Natural killer cell treated with Interleukin-12 subunit alpha and Interleukin-12 subunit beta and Interleukin-15 and Interleukin-18, amount 100 ng/mL, for 72 hours (primary cell): ENCODE data around the gene RHNO1. TPM values are rescaled to one million over a fixed set of nuclear protein-coding genes. Genes with fewer than 3 reads are reported as not detected.

Experiments
- ATAC-seq, 2 donors: fragments of 150-1000 bp; cut with Tn5 transposase in 1 of 2; sonication (Bioruptor Pico), chemical (Tn5 transposase) in 1 of 2; 2 replicates each; pipeline ENCODE4 v1.10.0; 2021
- DNase-seq: peaks from one replicate; pipeline ENCODE4 v3.0.0; 2022; ENCODE audit warnings: low spot score
- H3K27ac Mint-ChIP-seq, 2 donors: 1 replicate in 1 of 2; 2 replicates in 1 of 2; pipeline ENCODE4 v1.8.0; 2022; ENCODE audit warnings: mixed read lengths in 2 of 2, mild to moderate bottlenecking in 1 of 2, moderate library complexity in 1 of 2
- H3K27me3 Mint-ChIP-seq, 2 donors: 1 replicate in 1 of 2; 2 replicates in 1 of 2; pipeline ENCODE4 v1.8.0; 2022; ENCODE audit warnings: mixed read lengths in 2 of 2
- H3K36me3 Mint-ChIP-seq: one replicate; pipeline ENCODE4 v1.8.0; 2022; ENCODE audit warnings: mixed read lengths
- H3K4me1 Mint-ChIP-seq, 2 donors: 1 replicate in 1 of 2; 2 replicates in 1 of 2; pipeline ENCODE4 v1.8.0; 2022; ENCODE audit warnings: low read depth in 2 of 2, mixed read lengths in 2 of 2, mild to moderate bottlenecking in 1 of 2
- H3K4me3 Mint-ChIP-seq: one replicate; pipeline ENCODE4 v1.8.0; 2022; ENCODE audit warnings: mixed read lengths
- H3K9me3 Mint-ChIP-seq: 2 replicates; pipeline ENCODE4 v1.8.0; 2022; ENCODE audit warnings: mixed read lengths
- total RNA-seq, 2 donors: library from RNA; stranded (reverse); gene quantifications; one replicate each; pipeline ENCODE4 v1.2.3, GENCODE V29; 2022

The RHNO1 gene, protein sequence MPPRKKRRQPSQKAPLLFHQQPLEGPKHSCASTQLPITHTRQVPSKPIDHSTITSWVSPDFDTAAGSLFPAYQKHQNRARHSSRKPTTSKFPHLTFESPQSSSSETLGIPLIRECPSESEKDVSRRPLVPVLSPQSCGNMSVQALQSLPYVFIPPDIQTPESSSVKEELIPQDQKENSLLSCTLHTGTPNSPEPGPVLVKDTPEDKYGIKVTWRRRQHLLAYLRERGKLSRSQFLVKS
- 10 to 100 TPM; 20.5 to 23.5 TPM for total RNA-seq

DNA sequence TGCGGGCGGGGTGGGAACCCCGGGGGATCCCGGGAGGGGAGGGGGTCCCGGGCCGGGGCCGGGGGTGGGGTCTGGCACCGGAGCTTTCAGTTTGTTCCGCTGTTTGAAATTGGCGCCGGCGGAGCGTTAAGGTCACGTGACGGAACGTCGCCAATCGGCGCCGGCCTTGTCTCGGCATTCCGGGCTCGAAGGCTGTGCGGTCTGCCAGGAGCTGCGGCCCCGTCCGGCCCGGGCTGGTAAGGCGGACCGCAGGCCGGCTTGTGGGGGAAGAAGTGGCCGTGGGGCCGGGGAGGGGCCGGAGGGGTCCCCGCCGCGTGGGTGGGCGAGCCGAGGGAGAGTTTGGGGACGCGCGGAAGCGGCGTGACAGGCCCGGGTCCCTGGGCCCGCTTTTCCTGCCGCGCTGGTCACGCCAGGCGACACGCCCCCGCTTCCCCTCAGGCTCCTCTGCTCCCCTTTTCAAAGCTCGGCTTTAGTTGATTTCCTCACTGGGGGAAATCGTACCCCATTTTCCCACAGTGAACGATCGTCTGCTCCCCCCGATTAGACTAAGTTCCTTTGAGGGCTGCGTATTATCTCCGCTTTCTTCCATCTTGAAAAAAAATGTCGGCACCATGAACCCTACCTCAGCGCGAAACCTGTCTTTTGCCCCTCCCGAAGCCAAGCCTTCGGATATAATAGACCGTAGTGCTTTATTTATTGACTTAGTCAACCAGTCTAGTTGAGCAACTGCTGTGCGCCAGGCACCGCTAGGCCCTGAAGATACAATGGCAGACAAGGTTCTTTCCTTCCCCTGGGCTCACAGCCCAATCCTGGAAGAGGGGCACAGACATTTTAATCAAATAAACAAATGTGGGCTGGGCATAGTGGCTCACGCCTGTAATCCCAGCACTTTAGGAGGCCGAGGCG is at the start of gene RHNO1, which contains the start of gene FOXM1:
Gene RHNO1 (plus strand): TSS at position 177 of the 906 bp plus-strand sequence. CDS start 8,144 bp downstream, outside the sequence.
Gene FOXM1 (minus strand): TSS at position 128 of the 906 bp plus-strand sequence. CDS start 2,696 bp downstream, outside the sequence.
- ATAC-seq (peak; percentile 90 to 94), DNase-seq (peak; percentile 87)
- H3K4me1 Mint-ChIP-seq, result peaks cover 23 to 26% of the 10 kb centered on the region in 2 donors
- H3K9me3 Mint-ChIP-seq, result no peaks in the 10 kb centered on the region
- H3K36me3 Mint-ChIP-seq, result peaks cover 16% of the 10 kb centered on the region
- peak within 1 kb of the TSS; percentile 94 for H3K4me3 Mint-ChIP-seq
- H3K27ac Mint-ChIP-seq, result peak within 1 kb of the TSS; percentile 72 to 81
- no peaks in the 10 kb centered on the region for H3K27me3 Mint-ChIP-seq

DNA sequence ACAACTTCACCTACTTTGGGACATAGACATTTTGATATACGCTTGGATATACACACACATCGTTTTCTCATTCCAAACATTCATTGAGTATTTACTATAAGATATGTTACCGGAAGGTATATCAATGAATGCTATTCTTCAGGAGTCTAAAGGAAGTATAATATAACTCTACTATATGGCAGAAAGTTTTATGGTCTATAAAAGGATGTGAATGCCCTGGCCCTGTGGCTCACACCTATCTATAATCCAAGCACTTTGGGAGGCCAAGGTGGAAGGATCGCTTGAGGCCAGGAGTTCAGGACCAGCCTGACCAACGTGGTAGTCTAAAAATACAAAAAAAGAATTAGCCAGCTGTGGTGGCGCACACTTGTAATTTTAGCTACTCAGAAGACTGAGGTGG is 47.7 kb upstream of the RHNO1 start:
- no peak for ATAC-seq
- H3K27ac Mint-ChIP-seq, result peak overlapping the region in 1 of 2 donors; percentile 28

DNA sequence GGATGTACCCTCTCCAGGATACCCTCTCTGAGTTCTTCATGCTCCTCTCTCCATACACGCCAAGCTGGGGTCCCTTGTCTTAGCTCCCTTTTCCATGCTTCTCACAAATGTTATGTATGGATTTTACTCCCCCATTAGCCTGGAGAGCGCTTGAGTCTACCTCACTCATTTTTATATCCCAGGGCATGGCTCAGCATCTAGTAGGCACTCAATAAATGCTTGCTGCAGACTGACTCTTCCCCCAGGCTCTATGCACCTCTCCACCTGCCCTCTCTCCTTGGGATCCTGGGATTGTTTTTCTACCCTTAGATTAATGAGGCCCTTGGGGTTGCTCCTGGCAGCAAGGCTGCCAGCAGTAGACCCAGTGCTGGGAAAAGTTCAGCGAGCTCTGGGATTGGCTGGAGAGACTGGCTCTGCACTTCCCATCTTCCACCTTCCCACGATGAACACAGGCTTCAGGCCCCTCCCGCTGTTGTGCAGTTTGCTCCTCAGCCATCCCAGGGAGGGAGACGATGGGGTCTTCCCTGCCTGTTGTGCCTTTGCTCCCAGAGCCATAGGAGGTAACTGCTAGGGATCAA is 44.4 kb upstream of the RHNO1 start:
- ATAC-seq (no peak), DNase-seq (no peak)
- peaks cover 0 to 11% of the 10 kb centered on the region in 2 donors for H3K4me1 Mint-ChIP-seq
- H3K9me3 Mint-ChIP-seq, result no peaks in the 10 kb centered on the region
- no peak overlapping the region for H3K27ac Mint-ChIP-seq
- no peaks in the 10 kb centered on the region for H3K36me3 Mint-ChIP-seq
- no peak overlapping the region for H3K4me3 Mint-ChIP-seq
- H3K27me3 Mint-ChIP-seq, result peaks cover 0 to 2% of the 10 kb centered on the region in 2 donors

More for the DNA sequence above, 47.7 kb upstream of the RHNO1 start:
- Mint-ChIP-seq H3K4me3 (no peak overlapping the region), H3K27me3 (peaks cover 0 to under 1% of the 10 kb centered on the region in 2 donors), H3K9me3 (no peaks in the 10 kb centered on the region), H3K4me1 (peaks cover 0 to 4% of the 10 kb centered on the region in 2 donors), H3K36me3 (peaks cover 13% of the 10 kb centered on the region)
- no peak for DNase-seq

DNA sequence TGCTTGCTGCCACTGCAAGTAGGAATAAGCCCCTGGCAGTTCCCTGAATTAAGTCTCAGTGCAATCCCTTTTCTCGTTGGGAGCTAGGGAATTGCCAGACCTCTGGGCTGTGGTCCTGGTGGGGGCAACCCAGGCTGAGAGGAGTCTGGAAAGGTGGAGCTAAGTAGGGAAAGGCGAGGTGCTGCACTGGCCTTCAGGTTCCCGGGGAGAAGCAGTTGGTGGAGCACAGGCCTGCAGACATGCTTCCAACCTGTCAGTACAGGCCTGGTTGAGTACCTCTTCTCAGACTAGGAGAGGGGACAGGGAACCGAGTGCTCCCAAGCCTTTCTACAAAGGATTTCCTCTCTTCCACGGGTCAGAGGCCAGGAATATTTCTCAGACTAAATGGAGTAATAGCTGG is 43.7 kb upstream of the RHNO1 start:
- Mint-ChIP-seq H3K27ac (no peak overlapping the region), H3K27me3 (peaks cover 0 to 2% of the 10 kb centered on the region in 2 donors), H3K4me1 (peaks cover 0 to 11% of the 10 kb centered on the region in 2 donors), H3K36me3 (no peaks in the 10 kb centered on the region), H3K9me3 (no peaks in the 10 kb centered on the region), H3K4me3 (no peak overlapping the region)
- no peak for DNase-seq
- no peak for ATAC-seq

DNA sequence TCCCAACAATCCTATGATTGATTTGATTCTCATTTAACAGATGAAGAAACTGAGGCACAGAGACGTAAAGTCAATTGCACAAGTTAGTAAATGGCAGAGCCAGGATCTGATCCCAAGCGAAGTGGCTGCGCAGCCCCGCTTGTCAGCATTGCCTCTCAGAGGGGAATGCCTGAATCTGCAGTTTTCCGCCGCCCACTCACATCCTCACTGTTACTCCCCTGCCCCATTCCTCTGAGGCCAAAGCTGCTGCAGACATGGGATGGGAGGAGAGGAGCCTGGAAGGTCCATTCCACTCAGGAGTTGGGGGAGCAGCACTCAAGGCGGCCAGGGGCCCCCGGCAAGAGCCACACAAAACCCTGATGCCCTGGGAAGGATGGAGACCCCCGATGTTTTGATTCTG is 43.2 kb upstream of the RHNO1 start:
- no peak overlapping the region for H3K4me3 Mint-ChIP-seq
- ATAC-seq (no peak), DNase-seq (no peak)
- H3K36me3 Mint-ChIP-seq, result no peaks in the 10 kb centered on the region
- peaks cover 0 to 11% of the 10 kb centered on the region in 2 donors for H3K4me1 Mint-ChIP-seq
- no peaks in the 10 kb centered on the region for H3K9me3 Mint-ChIP-seq
- peaks cover 0 to 2% of the 10 kb centered on the region in 2 donors for H3K27me3 Mint-ChIP-seq
- no peak overlapping the region for H3K27ac Mint-ChIP-seq

DNA sequence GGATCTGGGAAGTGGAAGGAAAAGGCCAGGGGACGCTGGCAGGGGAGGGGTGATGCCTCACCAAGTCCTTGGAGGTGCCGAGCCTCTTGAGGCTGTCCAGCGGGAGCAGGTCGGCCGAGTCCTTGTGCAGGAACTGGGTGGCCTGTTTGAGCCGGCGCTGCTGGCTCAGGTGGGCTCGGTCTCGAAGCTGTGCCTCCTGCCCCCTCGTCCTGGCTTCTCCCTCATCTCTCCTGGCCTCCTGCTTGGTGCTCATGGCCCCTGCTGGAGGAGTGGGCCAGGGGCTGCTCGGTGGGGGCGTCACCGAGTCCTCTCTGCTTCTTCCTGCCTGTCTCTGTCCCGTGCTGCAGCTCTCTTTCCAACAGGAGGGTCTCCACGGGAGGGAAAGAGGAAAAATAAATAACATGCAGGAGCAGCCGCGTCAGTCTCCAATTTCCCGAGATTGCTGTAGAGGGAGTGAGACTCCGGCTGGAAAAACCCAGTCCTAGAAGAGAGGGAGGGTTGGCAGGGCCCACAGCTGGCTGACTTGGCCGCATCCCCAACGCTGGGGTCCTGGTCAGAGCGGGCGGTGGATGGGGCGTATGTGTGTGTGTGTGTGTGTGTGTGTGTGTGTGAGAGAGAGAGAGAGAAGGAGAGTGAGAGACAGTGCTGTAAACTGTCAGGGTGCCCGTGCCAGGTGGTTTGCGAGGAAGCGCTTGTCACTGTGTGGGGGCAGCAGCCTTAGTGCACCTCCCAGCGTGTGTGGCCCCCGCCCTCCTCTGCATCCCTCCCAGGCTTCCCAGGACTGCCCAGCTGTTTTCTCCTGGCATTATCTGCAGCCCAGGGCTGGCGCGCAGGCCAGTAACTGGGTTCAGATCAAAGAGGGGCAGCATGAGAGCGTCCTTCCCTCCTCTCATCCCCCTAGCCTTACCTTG is 42.2 kb upstream of the RHNO1 start, which contains the start of gene NRIP2:
Gene NRIP2 (minus strand): TSS at position 455 of the 911 bp plus-strand sequence. CDS start 52 bp downstream, at position 403.
- Mint-ChIP-seq H3K4me1 (peaks cover 0 to 13% of the 10 kb centered on the region in 2 donors), H3K27ac (no peak within 1 kb of the TSS), H3K4me3 (no peak within 1 kb of the TSS), H3K36me3 (no peaks in the 10 kb centered on the region), H3K27me3 (peaks cover 0 to 2% of the 10 kb centered on the region in 2 donors), H3K9me3 (no peaks in the 10 kb centered on the region)
- DNase-seq, result no peak
- no peak for ATAC-seq

DNA sequence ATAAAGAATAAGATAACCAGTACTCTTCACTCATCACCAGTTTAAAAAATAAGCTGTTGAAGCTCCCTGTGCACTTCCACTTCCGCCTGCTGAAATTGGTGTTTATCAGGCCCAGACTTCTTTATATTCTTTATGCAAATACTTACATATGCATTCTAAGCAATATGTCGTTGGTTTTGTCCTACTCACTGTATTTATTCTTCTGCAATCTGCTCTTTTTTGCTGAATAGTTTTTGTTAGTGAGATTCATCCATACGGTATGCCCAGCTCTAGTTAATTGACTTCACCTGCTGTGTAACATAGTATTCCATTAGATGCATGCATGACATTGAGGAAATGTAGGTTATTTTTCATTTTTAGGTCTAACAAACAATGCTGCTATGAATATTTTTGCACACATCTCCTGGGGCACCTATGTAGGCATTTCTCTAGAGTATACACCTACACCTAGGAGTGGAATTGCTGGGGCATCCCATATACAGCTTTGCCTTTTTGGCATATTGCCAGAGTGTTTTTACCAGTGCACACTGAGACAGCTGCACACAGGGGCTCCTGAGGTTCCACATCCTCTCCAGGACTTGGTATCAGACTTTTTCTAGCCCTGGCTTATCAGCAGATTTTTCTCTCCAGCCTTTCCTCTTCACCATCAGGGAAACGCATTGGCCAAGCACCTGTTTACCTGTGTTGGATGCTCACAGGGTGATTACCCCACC is 41.2 kb upstream of the RHNO1 start:
- Mint-ChIP-seq H3K27me3 (peaks cover 0 to 2% of the 10 kb centered on the region in 2 donors), H3K9me3 (no peaks in the 10 kb centered on the region), H3K4me1 (peaks cover 0 to 14% of the 10 kb centered on the region in 2 donors), H3K36me3 (no peaks in the 10 kb centered on the region), H3K27ac (no peak overlapping the region), H3K4me3 (no peak overlapping the region)
- DNase-seq (no peak), ATAC-seq (no peak)

DNA sequence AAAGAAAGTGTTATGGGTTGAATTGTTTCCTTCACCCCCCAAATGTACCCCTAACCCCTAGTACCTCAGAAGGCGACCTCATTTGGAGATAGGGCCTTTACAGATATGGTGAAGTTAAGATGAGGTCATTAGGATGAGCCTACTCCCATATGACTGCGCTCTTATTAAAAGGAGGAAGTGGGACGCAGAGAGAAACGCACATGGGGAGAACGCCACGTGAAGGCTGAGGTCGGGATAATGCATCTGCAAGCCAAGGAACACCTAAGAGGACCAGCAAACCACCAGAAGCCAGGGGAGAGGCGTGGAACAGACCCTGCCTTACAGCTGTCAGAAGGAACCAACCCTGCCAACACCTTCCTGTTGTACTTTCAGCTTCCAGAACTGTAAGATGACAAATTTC is 40.4 kb upstream of the RHNO1 start:
- Mint-ChIP-seq H3K36me3 (no peaks in the 10 kb centered on the region), H3K4me1 (peaks cover 0 to 13% of the 10 kb centered on the region in 2 donors)

DNA sequence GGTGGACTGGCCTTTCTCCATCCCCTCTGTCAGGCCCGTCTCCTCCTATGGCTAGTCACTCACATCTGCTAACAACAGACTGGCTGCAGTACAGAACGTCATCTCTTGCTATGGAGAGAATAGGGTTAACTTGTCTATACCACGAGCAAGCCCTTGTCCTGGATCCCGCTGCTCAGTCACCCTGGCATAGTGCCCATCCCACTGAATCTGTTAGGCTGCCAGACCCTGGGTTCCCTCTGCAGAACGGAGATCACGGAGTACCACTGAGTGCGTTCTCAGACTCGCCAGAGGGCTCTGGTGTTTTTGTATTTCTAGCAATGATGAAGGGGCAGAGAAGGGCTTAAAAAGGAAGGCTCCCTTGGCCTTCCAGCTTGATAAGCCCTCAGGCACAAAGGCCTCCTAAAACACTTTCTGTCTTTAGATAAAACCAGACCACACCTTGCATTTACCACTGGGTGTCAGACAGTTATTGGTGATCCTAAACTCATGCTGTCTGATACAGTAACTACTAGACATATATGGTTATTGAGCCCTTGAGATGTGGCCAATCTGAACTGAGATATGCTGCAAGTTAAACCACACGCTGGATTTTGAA is 35.9 kb upstream of the RHNO1 start:
- H3K27me3 Mint-ChIP-seq, result no peaks in the 10 kb centered on the region
- H3K4me1 Mint-ChIP-seq, result peaks cover 0 to 7% of the 10 kb centered on the region in 2 donors
- no peaks in the 10 kb centered on the region for H3K36me3 Mint-ChIP-seq
- no peak overlapping the region for H3K4me3 Mint-ChIP-seq
- no peak for DNase-seq
- H3K9me3 Mint-ChIP-seq, result no peaks in the 10 kb centered on the region
- no peak for ATAC-seq
- no peak overlapping the region for H3K27ac Mint-ChIP-seq

More for the DNA sequence above, 40.4 kb upstream of the RHNO1 start:
- ATAC-seq (no peak), DNase-seq (no peak)
- Mint-ChIP-seq H3K27me3 (peaks cover 0 to 2% of the 10 kb centered on the region in 2 donors), H3K9me3 (no peaks in the 10 kb centered on the region), H3K4me3 (no peak overlapping the region), H3K27ac (no peak overlapping the region)

DNA sequence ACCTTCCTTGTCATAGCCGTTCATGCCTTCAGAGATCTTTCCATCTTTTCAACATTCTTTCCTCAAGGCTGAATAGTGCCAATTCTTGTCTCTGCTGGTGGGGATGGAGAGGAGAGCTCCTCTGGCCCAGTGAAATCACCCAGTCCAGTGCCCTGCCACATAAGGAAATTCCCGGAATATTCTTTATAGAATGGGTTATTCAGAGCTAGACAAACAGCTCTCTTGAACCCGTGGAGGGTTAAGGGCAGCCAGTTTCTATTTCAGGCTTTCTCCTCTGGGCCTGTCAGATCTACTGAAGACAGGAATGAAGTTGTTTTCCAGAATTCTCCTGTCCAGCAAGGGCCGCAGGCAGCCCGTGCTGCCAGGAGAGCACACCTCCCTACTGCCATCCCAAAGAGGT is 34.1 kb upstream of the RHNO1 start:
- no peak for ATAC-seq
- Mint-ChIP-seq H3K36me3 (no peaks in the 10 kb centered on the region), H3K27me3 (no peaks in the 10 kb centered on the region)

DNA sequence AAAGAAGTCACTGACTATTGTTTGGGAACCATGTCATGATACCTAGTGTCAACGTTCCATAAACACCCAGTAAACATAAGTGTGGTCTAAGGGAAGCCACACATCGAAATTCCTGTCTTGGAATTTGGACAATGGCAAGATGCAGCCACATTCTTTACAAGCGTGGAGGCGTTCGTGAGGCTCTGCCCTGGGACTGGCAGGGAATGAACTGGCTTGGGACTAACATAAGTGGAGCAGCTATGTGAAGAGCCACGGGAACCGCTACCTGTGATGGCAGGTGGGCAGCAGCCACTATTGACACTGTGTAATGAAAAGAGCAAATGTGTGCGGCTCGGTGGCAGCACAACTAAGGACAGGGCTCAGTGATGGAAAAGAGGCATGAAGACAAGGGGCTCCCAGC is 32.2 kb upstream of the RHNO1 start:
- H3K4me1 Mint-ChIP-seq, result peaks cover 0 to 2% of the 10 kb centered on the region in 2 donors
- H3K27me3 Mint-ChIP-seq, result no peaks in the 10 kb centered on the region
- ATAC-seq (no peak), DNase-seq (no peak)
- H3K27ac Mint-ChIP-seq, result no peak overlapping the region
- no peaks in the 10 kb centered on the region for H3K9me3 Mint-ChIP-seq
- no peaks in the 10 kb centered on the region for H3K36me3 Mint-ChIP-seq
- no peak overlapping the region for H3K4me3 Mint-ChIP-seq

More for the DNA sequence above, 34.1 kb upstream of the RHNO1 start:
- DNase-seq, result no peak
- H3K27ac Mint-ChIP-seq, result no peak overlapping the region
- H3K9me3 Mint-ChIP-seq, result no peaks in the 10 kb centered on the region
- H3K4me1 Mint-ChIP-seq, result peaks cover 0 to 3% of the 10 kb centered on the region in 2 donors
- no peak overlapping the region for H3K4me3 Mint-ChIP-seq

DNA sequence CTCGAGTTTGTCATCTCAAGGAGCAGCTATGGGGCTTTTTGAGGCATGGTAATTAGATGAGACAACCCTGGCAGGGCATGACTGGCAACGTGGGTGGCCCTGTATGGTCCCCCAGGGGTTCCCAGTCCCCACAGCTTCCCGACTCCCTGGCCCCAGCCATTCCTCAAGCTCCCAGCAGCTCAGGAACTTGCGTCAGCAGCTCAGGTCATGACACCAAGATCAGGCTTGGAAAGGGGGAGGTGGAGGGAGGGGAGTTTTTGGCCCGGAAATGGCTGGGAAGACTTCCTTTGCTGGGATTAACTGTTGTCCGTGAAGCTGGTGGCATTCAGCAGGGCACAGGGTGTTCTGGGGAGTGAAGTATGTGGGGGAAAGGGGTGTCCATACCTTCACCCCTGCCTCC is 31.7 kb upstream of the RHNO1 start:
- no peaks in the 10 kb centered on the region for H3K9me3 Mint-ChIP-seq
- ATAC-seq (no peak), DNase-seq (no peak)
- no peak overlapping the region for H3K4me3 Mint-ChIP-seq
- no peak overlapping the region for H3K27ac Mint-ChIP-seq
- no peaks in the 10 kb centered on the region for H3K36me3 Mint-ChIP-seq
- no peaks in the 10 kb centered on the region for H3K27me3 Mint-ChIP-seq
- no peaks in the 10 kb centered on the region for H3K4me1 Mint-ChIP-seq
